Muscle of leg (tissue), 11 donors: Measurements from ENCODE around the gene OSBPL10. TPM values are rescaled to one million over a fixed set of nuclear protein-coding genes. Genes with fewer than 3 reads are reported as not detected.

Experiments
- DNase-seq: peaks from one replicate; pipeline ENCODE4 v3.0.0; 2013
- H3K27ac ChIP-seq: one replicate; pipeline ENCODE4 v1.5.1; 2013; ENCODE audit warnings: mild to moderate bottlenecking, low read length, control low read depth
- H3K27me3 ChIP-seq: one replicate; pipeline ENCODE4 v1.6.1; 2013; ENCODE audit warnings: low read length; ENCODE audit not compliant: control insufficient read depth, insufficient read depth
- H3K36me3 ChIP-seq: one replicate; pipeline ENCODE4 v1.6.1; 2013; ENCODE audit warnings: low read length; ENCODE audit not compliant: control insufficient read depth, insufficient read depth
- H3K4me1 ChIP-seq: one replicate; pipeline ENCODE4 v1.6.1; 2013; ENCODE audit warnings: low read length; ENCODE audit not compliant: control insufficient read depth, insufficient read depth
- H3K4me3 ChIP-seq: one replicate; pipeline ENCODE4 v1.5.1; 2013; ENCODE audit warnings: low read length, control low read depth
- H3K9me3 ChIP-seq: replicated peaks from 2 replicates; pipeline ENCODE4 v1.6.1; 2013; ENCODE audit warnings: low read depth, low read length; ENCODE audit not compliant: control insufficient read depth
- WGBS: methylation state at CpG from one replicate; pipeline ENCODE4 v1.1.5; 2013; ENCODE audit warnings: missing lambda C conversion rate; ENCODE audit not compliant: insufficient coverage; 5-methylcytosine and 5-hydroxymethylcytosine counted together
- polyA plus RNA-seq, 8 donors: library from polyadenylated mRNA; unstranded; fragments of 120-200 nt; gene quantifications; one replicate each; pipeline versions ENCODE4 v1.2.1 to v1.2.3, GENCODE V29; 2013; ENCODE audit warnings: inconsistent platforms in 1 of 8, low replicate concordance in 1 of 8; ENCODE audit not compliant: insufficient read length in 8 of 8, insufficient read depth in 1 of 8
- total RNA-seq: library from RNA; stranded (reverse); fragments of 120-200 nt; gene quantifications from one replicate; pipeline ENCODE4 v1.2.4, GENCODE V29; 2013

The OSBPL10 gene
- total and polyA plus RNA-seq, 9 donors = 7.6 to 19.3 (median 13.7) TPM

GRCh38 chr3:31709005-31709404 lies 272.1 kb downstream of the OSBPL10 start:
- peaks cover 2% of the 10 kb centered on the region for H3K36me3 ChIP-seq
- H3K27me3 ChIP-seq = no peaks in the 10 kb centered on the region
- H3K4me1 ChIP-seq = peaks cover 9% of the 10 kb centered on the region
- DNase-seq = no peak
- 84% methylated on average over 8 of the region's 9 CpGs for WGBS
- peaks cover 4% of the 10 kb centered on the region for H3K9me3 ChIP-seq
- H3K4me3 ChIP-seq = no peak overlapping the region
- no peak overlapping the region for H3K27ac ChIP-seq

GRCh38 chr3:31707286-31707685 lies 273.8 kb downstream of the OSBPL10 start:
- Histone ChIP-seq H3K27me3 (no peaks in the 10 kb centered on the region), H3K36me3 (peaks cover 2% of the 10 kb centered on the region), H3K4me1 (peaks cover 12% of the 10 kb centered on the region), H3K27ac (no peak overlapping the region), H3K9me3 (peaks cover 2% of the 10 kb centered on the region), H3K4me3 (no peak overlapping the region)
- DNase-seq = no peak

- Histone ChIP-seq H3K4me1 (peaks cover 12% of the 10 kb centered on the region), H3K27ac (no peak overlapping the region), H3K27me3 (no peaks in the 10 kb centered on the region), H3K36me3 (peaks cover 3% of the 10 kb centered on the region), H3K4me3 (no peak overlapping the region), H3K9me3 (no peaks in the 10 kb centered on the region)
- no peak for DNase-seq
- no CpG with 5 or more reads among the region's 4 CpGs for WGBS
Measured at GRCh38 chr3:31705736-31706135, 275.3 kb downstream of the OSBPL10 start.

GRCh38 chr3:31704591-31705179 lies 276.4 kb downstream of the OSBPL10 start:
- Histone ChIP-seq H3K4me1 (peaks cover 12% of the 10 kb centered on the region), H3K27ac (peak overlapping the region; percentile 37), H3K4me3 (no peak overlapping the region), H3K36me3 (peaks cover 4% of the 10 kb centered on the region), H3K9me3 (no peaks in the 10 kb centered on the region), H3K27me3 (no peaks in the 10 kb centered on the region)
- DNase-seq = peak; percentile 84
- WGBS = 23% methylated on average over 6 of the region's 7 CpGs

GRCh38 chr3:31704156-31704555 lies 276.9 kb downstream of the OSBPL10 start:
- H3K27ac ChIP-seq = no peak overlapping the region
- DNase-seq = no peak
- H3K27me3 ChIP-seq = no peaks in the 10 kb centered on the region
- H3K4me1 ChIP-seq = peaks cover 12% of the 10 kb centered on the region
- no peaks in the 10 kb centered on the region for H3K9me3 ChIP-seq
- peaks cover 9% of the 10 kb centered on the region for H3K36me3 ChIP-seq
- whole genome bisulfite sequencing = no CpG with 5 or more reads among the region's 3 CpGs
- no peak overlapping the region for H3K4me3 ChIP-seq

- 85% methylated on average over 8 of the region's 9 CpGs for WGBS
- no peak overlapping the region for H3K4me3 ChIP-seq
- no peaks in the 10 kb centered on the region for H3K27me3 ChIP-seq
- H3K4me1 ChIP-seq = peaks cover 12% of the 10 kb centered on the region
- H3K9me3 ChIP-seq = no peaks in the 10 kb centered on the region
- no peak for DNase-seq
- H3K36me3 ChIP-seq = peaks cover 9% of the 10 kb centered on the region
- no peak overlapping the region for H3K27ac ChIP-seq
Measured at GRCh38 chr3:31701286-31701685, 279.8 kb downstream of the OSBPL10 start.

GRCh38 chr3:31699309-31699953 lies 281.6 kb downstream of the OSBPL10 start:
- H3K4me3 ChIP-seq = no peak overlapping the region
- 87% methylated on average over 3 of the region's 6 CpGs for WGBS
- H3K27ac ChIP-seq = no peak overlapping the region
- peaks cover 6% of the 10 kb centered on the region for H3K4me1 ChIP-seq
- peaks cover 9% of the 10 kb centered on the region for H3K36me3 ChIP-seq
- H3K9me3 ChIP-seq = no peaks in the 10 kb centered on the region
- no peaks in the 10 kb centered on the region for H3K27me3 ChIP-seq
- DNase-seq = no peak

- DNase-seq = no peak
- WGBS = 100% methylated on average over 1 of the region's 6 CpGs
- Histone ChIP-seq H3K27ac (no peak overlapping the region), H3K4me1 (no peaks in the 10 kb centered on the region), H3K27me3 (no peaks in the 10 kb centered on the region), H3K9me3 (no peaks in the 10 kb centered on the region), H3K36me3 (peaks cover 9% of the 10 kb centered on the region), H3K4me3 (no peak overlapping the region)
Measured at GRCh38 chr3:31696815-31697548, 284.1 kb downstream of the OSBPL10 start.

- Histone ChIP-seq H3K27ac (no peak overlapping the region), H3K4me1 (no peaks in the 10 kb centered on the region), H3K4me3 (no peak overlapping the region), H3K36me3 (peaks cover 9% of the 10 kb centered on the region), H3K9me3 (no peaks in the 10 kb centered on the region), H3K27me3 (no peaks in the 10 kb centered on the region)
- DNase-seq = no peak
Measured at GRCh38 chr3:31696009-31696297, 285.1 kb downstream of the OSBPL10 start.

GRCh38 chr3:31695280-31696008 lies 285.6 kb downstream of the OSBPL10 start:
- Histone ChIP-seq H3K27me3 (no peaks in the 10 kb centered on the region), H3K9me3 (no peaks in the 10 kb centered on the region), H3K36me3 (peaks cover 5% of the 10 kb centered on the region), H3K4me3 (no peak overlapping the region), H3K27ac (no peak overlapping the region), H3K4me1 (no peaks in the 10 kb centered on the region)
- no peak for DNase-seq
- no CpG with 5 or more reads among the region's 2 CpGs for WGBS
